Activated naive CD4-positive, alpha-beta T cell treated with anti-CD3 and anti-CD28 coated beads, Interleukin-2, amount 50 U/mL, for 72 hours (primary cell): ENCODE results near the gene NDE1. TPM values are rescaled to one million over a fixed set of nuclear protein-coding genes. Genes with fewer than 3 reads are reported as not detected.

Experiments used
- ATAC-seq, 2 donors: fragments of 150-1000 bp; cut with Tn5 transposase; 2 replicates each; pipeline ENCODE4 v1.10.0; 2021; ENCODE audit warnings: mild to moderate bottlenecking in 2 of 2, moderate library complexity in 2 of 2
- DNase-seq, 2 donors: peaks; one replicate each; pipeline ENCODE4 v3.0.0; 2021 to 2022; ENCODE audit warnings: low spot score in 2 of 2
- H3K27ac Mint-ChIP-seq, 2 donors: one replicate each; pipeline ENCODE4 v1.8.0; 2022; ENCODE audit warnings: mild to moderate bottlenecking in 2 of 2, mixed read lengths in 2 of 2
- H3K36me3 Mint-ChIP-seq, 2 donors: one replicate each; pipeline ENCODE4 v1.8.0; 2022; ENCODE audit warnings: mixed read lengths in 2 of 2
- H3K9me3 Mint-ChIP-seq, 2 donors: one replicate each; pipeline ENCODE4 v1.8.0; 2022; ENCODE audit warnings: mixed read lengths in 2 of 2
- total RNA-seq, 2 donors: library from RNA; stranded (reverse); gene quantifications; one replicate each; pipeline ENCODE4 v1.2.3, GENCODE V29; 2022

NDE1 gene
- total RNA-seq, 2 donors from 2014 or later: 114 to 196 TPM

DNA sequence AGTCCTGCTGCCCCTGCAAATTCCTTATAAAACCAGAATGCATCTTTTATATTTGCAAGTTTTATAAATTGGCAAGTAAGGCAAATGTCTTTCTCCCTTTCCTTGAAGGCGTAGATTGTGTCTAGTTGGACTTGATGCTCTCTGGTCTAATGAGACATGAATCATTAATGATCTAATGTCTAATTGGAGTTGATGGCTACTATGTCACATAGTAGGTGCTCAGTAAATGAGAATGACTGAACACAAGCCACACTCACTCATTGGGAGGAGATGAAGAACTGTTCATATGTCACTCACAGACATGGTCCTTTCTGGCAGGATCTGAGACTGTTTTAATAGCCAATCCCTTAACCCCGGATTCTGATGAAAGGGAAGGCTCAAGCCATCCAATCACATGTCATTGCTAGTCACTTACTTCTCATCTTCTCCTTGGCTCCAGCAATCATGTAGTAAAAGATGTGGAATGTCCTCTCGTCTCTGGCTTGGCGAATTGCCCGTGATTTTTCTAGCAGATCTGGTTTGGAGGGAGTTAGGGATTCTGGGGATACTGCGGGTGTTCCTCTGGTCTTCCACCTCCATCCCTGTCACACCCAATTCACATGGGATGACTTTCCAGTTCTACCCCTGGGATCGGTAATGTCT lies 125.7 kb downstream of the NDE1 start:
- no peak overlapping the region for H3K27ac Mint-ChIP-seq
- no peaks in the 10 kb centered on the region for H3K9me3 Mint-ChIP-seq
- ATAC-seq (no peak), DNase-seq (no peak)
- H3K36me3 Mint-ChIP-seq: no peaks in the 10 kb centered on the region

Other genes with a start within 250 kb of the NDE1 start
- 10 to 100 TPM in 1 of 2 donors, 1 to 10 TPM in 1; 5.8 to 20.2 TPM for gene BMERB1, start 215.7 kb upstream of the NDE1 start, total RNA-seq
- 100 to 1,000 TPM in 1 of 2 donors, 10 to 100 TPM in 1; 70.8 to 134 TPM for gene MARF1, start 7.1 kb upstream of the NDE1 start, total RNA-seq
- gene MYH11, start 206.8 kb downstream of the NDE1 start, total RNA-seq: under 1 TPM in 1 of 2 donors, not detected in 1; 0.07 TPM
- 10 to 100 TPM; 38.7 to 97.5 TPM for gene CEP20, start 238.4 kb downstream of the NDE1 start, total RNA-seq